ENCODE data around the gene SLC35D3.
A peak's percentile ranks its signal among the peaks of the same experiment; 100 is the strongest.
"Not testable (repeated sequence)": the region's sequence is repeated elsewhere in the genome, so short reads cannot be mapped to it uniquely, and the experiment has no call there.

The SLC35D3 gene

DNA sequence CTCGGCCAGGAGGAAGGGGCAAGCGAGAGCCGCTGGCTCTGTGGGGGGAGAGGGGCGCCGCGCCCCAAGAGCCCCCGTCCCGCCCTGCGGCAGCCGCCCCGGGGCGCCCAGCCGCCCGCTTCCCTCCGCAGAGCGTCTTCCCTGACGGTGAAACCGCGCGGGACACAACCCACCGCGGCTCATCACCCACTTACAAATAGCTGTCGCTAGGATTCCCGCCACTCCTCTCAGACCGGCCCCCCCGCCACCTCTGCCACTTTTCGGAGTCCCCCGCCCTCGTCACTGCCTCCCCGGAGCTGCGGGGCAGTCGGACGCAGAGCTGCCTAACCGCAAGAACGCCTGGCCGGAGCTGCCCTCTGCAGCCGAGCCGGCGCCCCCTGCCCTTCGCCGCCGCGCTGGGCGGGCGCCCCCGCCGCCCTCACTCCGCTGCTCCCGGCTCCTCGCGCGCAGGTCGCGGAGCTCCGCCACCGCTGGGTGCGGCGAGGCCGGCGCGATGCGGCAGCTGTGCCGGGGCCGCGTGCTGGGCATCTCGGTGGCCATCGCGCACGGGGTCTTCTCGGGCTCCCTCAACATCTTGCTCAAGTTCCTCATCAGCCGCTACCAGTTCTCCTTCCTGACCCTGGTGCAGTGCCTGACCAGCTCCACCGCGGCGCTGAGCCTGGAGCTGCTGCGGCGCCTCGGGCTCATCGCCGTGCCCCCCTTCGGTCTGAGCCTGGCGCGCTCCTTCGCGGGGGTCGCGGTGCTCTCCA is at the start of gene SLC35D3:
Gene SLC35D3, plus strand, starts transcription at position 366 of the 749 bp plus-strand sequence. Its CDS starts 128 bp downstream, at position 494.
- DNase-seq = no peak
- Histone ChIP-seq H3K36me3 (replicated peaks; ENCODE audit: insufficient read depth, low read length) (no peaks in the 10 kb centered on the region), H3K27me3 (replicated peaks; ENCODE audit: insufficient read depth, low read length) (peaks cover 14% of the 10 kb centered on the region), H3K4me3 (ENCODE audit: low read length) (peak within 1 kb of the TSS; percentile 37), H3K4me2 (ENCODE audit: low read depth, low read length) (peak within 1 kb of the TSS; percentile 81), H4K20me1 (ENCODE audit: insufficient read depth, low read length) (no peaks in the 10 kb centered on the region), H3K9me2 (replicated peaks; ENCODE audit: insufficient read depth, low read length) (no peaks in the 10 kb centered on the region), H3F3A (ENCODE audit: insufficient read depth, low read length) (no peaks in the 10 kb centered on the region), H3K27ac (ENCODE audit: low read length) (no peak within 1 kb of the TSS), H3K4me1 (ENCODE audit: low read length) (no peaks in the 10 kb centered on the region), H2AFZ (ENCODE audit: low read length) (peak within 1 kb of the TSS; percentile 45), H3K9me3 (replicated peaks; ENCODE audit: insufficient read depth, low read length) (no peaks in the 10 kb centered on the region), H3K9ac (ENCODE audit: low read length) (no peak within 1 kb of the TSS), H3K79me2 (ENCODE audit: low read length) (no peaks in the 10 kb centered on the region)
- TF ChIP-seq, protein P1, sequence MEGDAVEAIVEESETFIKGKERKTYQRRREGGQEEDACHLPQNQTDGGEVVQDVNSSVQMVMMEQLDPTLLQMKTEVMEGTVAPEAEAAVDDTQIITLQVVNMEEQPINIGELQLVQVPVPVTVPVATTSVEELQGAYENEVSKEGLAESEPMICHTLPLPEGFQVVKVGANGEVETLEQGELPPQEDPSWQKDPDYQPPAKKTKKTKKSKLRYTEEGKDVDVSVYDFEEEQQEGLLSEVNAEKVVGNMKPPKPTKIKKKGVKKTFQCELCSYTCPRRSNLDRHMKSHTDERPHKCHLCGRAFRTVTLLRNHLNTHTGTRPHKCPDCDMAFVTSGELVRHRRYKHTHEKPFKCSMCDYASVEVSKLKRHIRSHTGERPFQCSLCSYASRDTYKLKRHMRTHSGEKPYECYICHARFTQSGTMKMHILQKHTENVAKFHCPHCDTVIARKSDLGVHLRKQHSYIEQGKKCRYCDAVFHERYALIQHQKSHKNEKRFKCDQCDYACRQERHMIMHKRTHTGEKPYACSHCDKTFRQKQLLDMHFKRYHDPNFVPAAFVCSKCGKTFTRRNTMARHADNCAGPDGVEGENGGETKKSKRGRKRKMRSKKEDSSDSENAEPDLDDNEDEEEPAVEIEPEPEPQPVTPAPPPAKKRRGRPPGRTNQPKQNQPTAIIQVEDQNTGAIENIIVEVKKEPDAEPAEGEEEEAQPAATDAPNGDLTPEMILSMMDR (IDR thresholded peaks at IDR 0.05; ENCODE audit: low read length) = no peak
- no peak for TF ChIP-seq EZH2 (optimal IDR thresholded peaks at IDR 0.05; ENCODE audit: low read depth, low read length)
- no peak for TF ChIP-seq EZH2phosphoT487 (IDR thresholded peaks at IDR 0.05; ENCODE audit: low read length)

DNA sequence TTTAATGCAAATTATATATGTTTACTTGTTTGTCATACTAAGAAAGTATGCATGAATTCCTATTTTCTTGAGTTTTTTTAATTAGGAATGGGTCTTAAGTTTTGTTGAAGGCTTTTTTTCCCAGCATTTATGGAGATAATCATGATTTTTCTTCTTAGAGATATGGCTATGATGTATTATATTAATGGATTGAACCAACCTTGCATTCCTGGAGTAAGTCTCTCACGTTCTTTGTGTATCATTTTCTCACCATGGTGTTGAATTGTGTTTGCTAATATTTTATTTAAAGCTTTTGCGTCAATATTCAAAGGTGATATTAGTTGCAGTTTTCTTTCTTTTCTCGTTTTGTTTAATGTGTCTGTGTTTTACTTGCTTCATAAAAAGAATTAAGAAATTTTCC is 48.4 kb upstream of the SLC35D3 start:
- Histone ChIP-seq H3K4me2 (ENCODE audit: low read depth, low read length) (no peak overlapping the region), H3K9me3 (replicated peaks; ENCODE audit: insufficient read depth, low read length) (no peaks in the 10 kb centered on the region), H3K27ac (ENCODE audit: low read length) (no peak overlapping the region), H4K20me1 (ENCODE audit: insufficient read depth, low read length) (no peaks in the 10 kb centered on the region), H3K4me3 (ENCODE audit: low read length) (no peak overlapping the region), H3K4me1 (ENCODE audit: low read length) (no peaks in the 10 kb centered on the region), H3K9me2 (replicated peaks; ENCODE audit: insufficient read depth, low read length) (no peaks in the 10 kb centered on the region), H3K27me3 (replicated peaks; ENCODE audit: insufficient read depth, low read length) (no peaks in the 10 kb centered on the region), H3K36me3 (replicated peaks; ENCODE audit: insufficient read depth, low read length) (no peaks in the 10 kb centered on the region), H3F3A (ENCODE audit: insufficient read depth, low read length) (no peaks in the 10 kb centered on the region), H3K79me2 (ENCODE audit: low read length) (no peaks in the 10 kb centered on the region), H3K9ac (ENCODE audit: low read length) (no peak overlapping the region), H2AFZ (ENCODE audit: low read length) (no peak overlapping the region)
- no peak for DNase-seq
- TF ChIP-seq EZH2 (optimal IDR thresholded peaks at IDR 0.05; ENCODE audit: low read depth, low read length) (no peak), EZH2phosphoT487 (IDR thresholded peaks at IDR 0.05; ENCODE audit: low read length) (no peak)
- TF ChIP-seq, protein P1 (IDR thresholded peaks at IDR 0.05; ENCODE audit: low read length) = no peak

DNA sequence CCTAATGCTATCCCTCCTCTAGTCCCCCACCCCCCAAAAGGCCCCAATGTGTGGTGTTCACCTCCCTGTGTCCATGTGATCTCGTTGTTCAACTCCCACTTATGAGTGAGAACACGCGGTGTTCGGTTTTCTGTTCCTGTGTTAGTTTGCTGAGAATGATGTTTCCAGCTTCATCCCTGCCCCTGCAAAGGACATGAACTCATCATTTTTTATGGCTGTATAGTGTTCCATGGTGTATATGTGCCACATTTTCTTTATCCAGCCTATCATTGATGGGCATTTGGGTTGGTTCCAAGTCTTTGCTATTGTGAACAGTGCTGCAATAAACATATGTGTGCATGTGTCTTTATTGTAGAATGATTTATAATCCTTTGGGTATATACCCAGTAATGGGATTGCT is 45.6 kb upstream of the SLC35D3 start:
- not testable (repeated sequence) for DNase-seq

GRCh38 chr6:136880748-136881460 is 41.2 kb upstream of the SLC35D3 start:
- H3K27ac ChIP-seq (ENCODE audit: low read length) = no peak overlapping the region
- H3K9me2 ChIP-seq (replicated peaks; ENCODE audit: insufficient read depth, low read length) = no peaks in the 10 kb centered on the region
- no peaks in the 10 kb centered on the region for H3K4me1 ChIP-seq (ENCODE audit: low read length)
- H3F3A ChIP-seq (ENCODE audit: insufficient read depth, low read length) = no peaks in the 10 kb centered on the region
- H3K27me3 ChIP-seq (replicated peaks; ENCODE audit: insufficient read depth, low read length) = no peaks in the 10 kb centered on the region
- H3K4me2 ChIP-seq (ENCODE audit: low read depth, low read length) = no peak overlapping the region
- DNase-seq = no peak
- H3K4me3 ChIP-seq (ENCODE audit: low read length) = no peak overlapping the region
- H3K36me3 ChIP-seq (replicated peaks; ENCODE audit: insufficient read depth, low read length) = no peaks in the 10 kb centered on the region
- TF ChIP-seq EZH2phosphoT487 (IDR thresholded peaks at IDR 0.05; ENCODE audit: low read length) (no peak), EZH2 (optimal IDR thresholded peaks at IDR 0.05; ENCODE audit: low read depth, low read length) (no peak)
- TF ChIP-seq, protein P1 (IDR thresholded peaks at IDR 0.05; ENCODE audit: low read length) = no peak
- H4K20me1 ChIP-seq (ENCODE audit: insufficient read depth, low read length) = no peaks in the 10 kb centered on the region
- no peaks in the 10 kb centered on the region for H3K79me2 ChIP-seq (ENCODE audit: low read length)
- H3K9ac ChIP-seq (ENCODE audit: low read length) = no peak overlapping the region
- H3K9me3 ChIP-seq (replicated peaks; ENCODE audit: insufficient read depth, low read length) = no peaks in the 10 kb centered on the region
- no peak overlapping the region for H2AFZ ChIP-seq (ENCODE audit: low read length)

More for the DNA sequence above, 45.6 kb upstream of the SLC35D3 start:
- not testable (repeated sequence) for H3K4me2 ChIP-seq (ENCODE audit: low read depth, low read length); H3K9me3 ChIP-seq (replicated peaks; ENCODE audit: insufficient read depth, low read length); H3K4me1 ChIP-seq (ENCODE audit: low read length); H3K36me3 ChIP-seq (replicated peaks; ENCODE audit: insufficient read depth, low read length); H3K27ac ChIP-seq (ENCODE audit: low read length); H3K27me3 ChIP-seq (replicated peaks; ENCODE audit: insufficient read depth, low read length); H3K9me2 ChIP-seq (replicated peaks; ENCODE audit: insufficient read depth, low read length); H3K9ac ChIP-seq (ENCODE audit: low read length); H3K79me2 ChIP-seq (ENCODE audit: low read length); H2AFZ ChIP-seq (ENCODE audit: low read length); H3F3A ChIP-seq (ENCODE audit: insufficient read depth, low read length); H3K4me3 ChIP-seq (ENCODE audit: low read length); H4K20me1 ChIP-seq (ENCODE audit: insufficient read depth, low read length)

Measured in MM.1S (cell line).